ENCODE results near the gene DGAT2L6.

DGAT2L6 gene

GRCh38 chrX:70168238-70169188, 8.8 kb upstream of the DGAT2L6 start:
- no peaks in the 10 kb centered on the region for H3K27me3 ChIP-seq
- H3K4me3 ChIP-seq (ENCODE audit: low read depth, low read length) = no peak overlapping the region

GRCh38 chrX:70169281-70169680, 8.0 kb upstream of the DGAT2L6 start:
- H3K27me3 ChIP-seq = no peaks in the 10 kb centered on the region
- H3K4me3 ChIP-seq (ENCODE audit: low read depth, low read length) = no peak overlapping the region
- H3K4me1 ChIP-seq = no peaks in the 10 kb centered on the region
- H3K9me3 ChIP-seq = no peaks in the 10 kb centered on the region
- TF ChIP-seq CTCF (IDR thresholded peaks at IDR 0.05; ENCODE audit: low read depth, low read length) = no peak
- H3K36me3 ChIP-seq = no peaks in the 10 kb centered on the region
- no peak for DNase-seq

More at GRCh38 chrX:70168238-70169188, 8.8 kb upstream of the DGAT2L6 start:
- Histone ChIP-seq H3K4me1 (no peaks in the 10 kb centered on the region), H3K9me3 (no peaks in the 10 kb centered on the region), H3K36me3 (no peaks in the 10 kb centered on the region)
- DNase-seq = no peak
- TF ChIP-seq CTCF (IDR thresholded peaks at IDR 0.05; ENCODE audit: low read depth, low read length) = no peak

- no peak for TF ChIP-seq CTCF (IDR thresholded peaks at IDR 0.05; ENCODE audit: low read depth, low read length)
- no peak for DNase-seq
- H3K9me3 ChIP-seq = no peaks in the 10 kb centered on the region
- H3K4me1 ChIP-seq = no peaks in the 10 kb centered on the region
- H3K4me3 ChIP-seq (ENCODE audit: low read depth, low read length) = no peak overlapping the region
- no peaks in the 10 kb centered on the region for H3K36me3 ChIP-seq
- no peaks in the 10 kb centered on the region for H3K27me3 ChIP-seq
Measured at GRCh38 chrX:70171624-70172023, 5.7 kb upstream of the DGAT2L6 start.

- Histone ChIP-seq H3K27me3 (no peaks in the 10 kb centered on the region), H3K4me3 (ENCODE audit: low read depth, low read length) (no peak overlapping the region)
Measured at GRCh38 chrX:70172221-70172620, 5.1 kb upstream of the DGAT2L6 start.

GRCh38 chrX:70172964-70173363, 4.3 kb upstream of the DGAT2L6 start:
- no peaks in the 10 kb centered on the region for H3K36me3 ChIP-seq
- no peak overlapping the region for H3K4me3 ChIP-seq (ENCODE audit: low read depth, low read length)
- no peak for TF ChIP-seq CTCF (IDR thresholded peaks at IDR 0.05; ENCODE audit: low read depth, low read length)
- H3K4me1 ChIP-seq = no peaks in the 10 kb centered on the region
- H3K27me3 ChIP-seq = no peaks in the 10 kb centered on the region
- H3K9me3 ChIP-seq = no peaks in the 10 kb centered on the region
- DNase-seq = no peak

More at GRCh38 chrX:70172221-70172620, 5.1 kb upstream of the DGAT2L6 start:
- Histone ChIP-seq H3K36me3 (no peaks in the 10 kb centered on the region), H3K9me3 (no peaks in the 10 kb centered on the region), H3K4me1 (no peaks in the 10 kb centered on the region)
- no peak for DNase-seq
- no peak for TF ChIP-seq CTCF (IDR thresholded peaks at IDR 0.05; ENCODE audit: low read depth, low read length)

GRCh38 chrX:70174754-70175153, 2.5 kb upstream of the DGAT2L6 start:
- Histone ChIP-seq H3K4me3 (ENCODE audit: low read depth, low read length) (no peak overlapping the region), H3K27me3 (no peaks in the 10 kb centered on the region), H3K4me1 (no peaks in the 10 kb centered on the region), H3K9me3 (no peaks in the 10 kb centered on the region), H3K36me3 (no peaks in the 10 kb centered on the region)
- TF ChIP-seq CTCF (IDR thresholded peaks at IDR 0.05; ENCODE audit: low read depth, low read length) = no peak
- DNase-seq = no peak
